Activated CD4-positive, alpha-beta T cell treated with anti-CD3 and anti-CD28 coated beads, Interleukin-2, amount 10 ng/mL, durations not matched to agents 7 days and 5 days (primary cell): ENCODE data around the gene FBXO34. TPM values are rescaled to one million over a fixed set of nuclear protein-coding genes. Genes with fewer than 3 reads are reported as not detected.

ENCODE experiments used
- CTCF ChIA-PET: fragments of 350-600 bp; sonication (Branson Sonifier 250); formaldehyde crosslinking; loops from one replicate; lab custom pipeline; 2021; ENCODE audit warnings: antibody characterized with exemption; lab: Charles Lee
- POLR2A ChIA-PET: fragments of 350-600 bp; sonication (Branson Sonifier 250); formaldehyde crosslinking; loops from one replicate; lab custom pipeline; 2021; ENCODE audit warnings: antibody characterized with exemption; lab: Charles Lee
- DNase-seq: peaks from one replicate; pipeline ENCODE4 v3.0.0-alpha.2; 2020
- H3K27ac Mint-ChIP-seq: one replicate; pipeline ENCODE4 v1.8.0; 2021; ENCODE audit warnings: mild to moderate bottlenecking, moderate library complexity, mixed read lengths
- H3K27me3 Mint-ChIP-seq: one replicate; pipeline ENCODE4 v1.8.0; 2021; ENCODE audit warnings: mixed read lengths
- H3K36me3 Mint-ChIP-seq: one replicate; pipeline ENCODE4 v1.8.0; 2021; ENCODE audit warnings: low read depth, mixed read lengths
- H3K4me1 Mint-ChIP-seq: one replicate; pipeline ENCODE4 v1.8.0; 2021; ENCODE audit warnings: mixed read lengths
- H3K4me3 Mint-ChIP-seq: one replicate; pipeline ENCODE4 v1.8.0; 2021; ENCODE audit warnings: mild to moderate bottlenecking, moderate library complexity, mixed read lengths
- H3K9me3 Mint-ChIP-seq: one replicate; pipeline ENCODE4 v1.8.0; 2021; ENCODE audit warnings: mixed read lengths
- total RNA-seq, 2 experiments: library from RNA; stranded (reverse); gene quantifications; one replicate each; pipeline ENCODE4 v1.2.3, GENCODE V29; 2021

FBXO34 gene, protein sequence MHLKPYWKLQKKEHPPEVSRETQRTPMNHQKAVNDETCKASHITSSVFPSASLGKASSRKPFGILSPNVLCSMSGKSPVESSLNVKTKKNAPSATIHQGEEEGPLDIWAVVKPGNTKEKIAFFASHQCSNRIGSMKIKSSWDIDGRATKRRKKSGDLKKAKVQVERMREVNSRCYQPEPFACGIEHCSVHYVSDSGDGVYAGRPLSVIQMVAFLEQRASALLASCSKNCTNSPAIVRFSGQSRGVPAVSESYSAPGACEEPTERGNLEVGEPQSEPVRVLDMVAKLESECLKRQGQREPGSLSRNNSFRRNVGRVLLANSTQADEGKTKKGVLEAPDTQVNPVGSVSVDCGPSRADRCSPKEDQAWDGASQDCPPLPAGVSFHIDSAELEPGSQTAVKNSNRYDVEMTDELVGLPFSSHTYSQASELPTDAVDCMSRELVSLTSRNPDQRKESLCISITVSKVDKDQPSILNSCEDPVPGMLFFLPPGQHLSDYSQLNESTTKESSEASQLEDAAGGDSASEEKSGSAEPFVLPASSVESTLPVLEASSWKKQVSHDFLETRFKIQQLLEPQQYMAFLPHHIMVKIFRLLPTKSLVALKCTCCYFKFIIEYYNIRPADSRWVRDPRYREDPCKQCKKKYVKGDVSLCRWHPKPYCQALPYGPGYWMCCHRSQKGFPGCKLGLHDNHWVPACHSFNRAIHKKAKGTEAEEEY
- 10 to 100 TPM; 23.0 to 23.6 TPM for total RNA-seq

DNA sequence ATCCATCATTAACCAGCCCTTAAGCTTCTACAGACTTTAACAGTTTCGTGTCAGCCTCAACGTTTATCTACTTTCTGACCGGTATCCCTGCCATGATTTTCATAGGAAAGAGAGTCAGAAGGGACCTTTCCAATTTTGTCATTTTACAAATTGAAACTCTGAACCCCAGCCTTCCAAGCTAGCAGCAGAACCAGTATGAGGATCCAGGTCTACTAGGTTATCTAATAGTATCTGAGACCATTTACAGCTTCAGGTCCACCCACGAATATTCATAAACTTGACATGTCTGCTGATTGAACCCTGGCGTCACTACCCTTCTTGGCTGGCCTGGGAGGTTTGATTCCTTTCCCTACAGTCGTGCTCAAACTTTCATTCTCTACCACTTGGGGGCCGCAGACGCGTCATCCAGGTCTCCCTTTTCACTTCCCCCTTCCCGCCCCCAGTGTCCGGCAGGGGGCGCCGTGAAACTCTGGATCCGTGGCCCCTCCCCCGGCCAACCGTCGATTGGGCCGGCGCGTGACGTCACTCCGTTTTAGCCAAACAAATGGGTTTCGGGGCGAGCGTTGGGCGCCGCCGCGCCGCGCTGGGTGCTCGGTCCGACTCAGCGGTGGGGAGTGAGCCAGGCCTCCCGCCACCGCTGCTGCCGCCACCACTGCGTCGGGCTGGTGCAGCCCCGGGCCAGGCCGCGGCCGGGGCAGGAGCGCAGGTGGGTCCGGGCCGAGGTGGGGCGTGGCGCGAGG is at the start of gene FBXO34:
Gene FBXO34, plus strand, starts transcription at position 590 of the 740 bp plus-strand sequence. CDS start 78,970 bp downstream, outside the sequence.
- Mint-ChIP-seq H3K27me3 (no peaks in the 10 kb centered on the region), H3K4me3 (peak within 1 kb of the TSS; percentile 81), H3K9me3 (no peaks in the 10 kb centered on the region), H3K4me1 (peaks cover 41% of the 10 kb centered on the region), H3K27ac (peak within 1 kb of the TSS; percentile 96), H3K36me3 (peaks cover 9% of the 10 kb centered on the region)
- POLR2A ChIA-PET: no interaction called here
- peak; percentile 99 for DNase-seq
- CTCF ChIA-PET: interaction anchor here (0.5 to 3.6 kb wide), 22 partner anchors 10 to 704 kb away, joined by 3 to 30 read pairs (median 4); partner anchors contain the start of gene SAMD4A

DNA sequence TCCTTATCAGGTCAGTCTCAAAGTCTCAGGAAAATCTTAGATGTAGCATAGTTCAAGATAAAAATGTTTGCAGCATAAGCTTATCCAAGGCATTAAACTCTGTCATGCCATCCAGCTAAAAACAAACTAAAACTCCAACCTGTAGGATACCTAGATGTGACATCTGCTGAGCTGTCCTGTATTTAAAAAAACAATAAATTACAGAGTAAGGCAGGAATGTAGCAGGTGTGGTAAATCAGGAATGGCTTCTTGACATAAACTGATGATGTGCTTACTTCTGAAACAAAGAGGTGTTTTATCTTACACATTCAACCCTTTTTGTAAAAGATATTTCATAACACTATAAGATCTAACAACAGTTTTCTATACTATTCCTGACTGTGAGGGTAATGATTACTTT is 49.3 kb upstream of the FBXO34 start:
- peaks cover 8% of the 10 kb centered on the region for H3K9me3 Mint-ChIP-seq
- ChIA-PET POLR2A (no interaction called here), CTCF (interaction anchor here (0.5 kb wide), 1 partner anchor 31 kb away, joined by 3 read pairs; the partner anchor contains the start of gene DLGAP5)
- no peak overlapping the region for H3K27ac Mint-ChIP-seq
- H3K27me3 Mint-ChIP-seq: peaks cover 12% of the 10 kb centered on the region
- no peak overlapping the region for H3K4me3 Mint-ChIP-seq
- H3K4me1 Mint-ChIP-seq: peaks cover 2% of the 10 kb centered on the region
- no peaks in the 10 kb centered on the region for H3K36me3 Mint-ChIP-seq
- DNase-seq: no peak

DNA sequence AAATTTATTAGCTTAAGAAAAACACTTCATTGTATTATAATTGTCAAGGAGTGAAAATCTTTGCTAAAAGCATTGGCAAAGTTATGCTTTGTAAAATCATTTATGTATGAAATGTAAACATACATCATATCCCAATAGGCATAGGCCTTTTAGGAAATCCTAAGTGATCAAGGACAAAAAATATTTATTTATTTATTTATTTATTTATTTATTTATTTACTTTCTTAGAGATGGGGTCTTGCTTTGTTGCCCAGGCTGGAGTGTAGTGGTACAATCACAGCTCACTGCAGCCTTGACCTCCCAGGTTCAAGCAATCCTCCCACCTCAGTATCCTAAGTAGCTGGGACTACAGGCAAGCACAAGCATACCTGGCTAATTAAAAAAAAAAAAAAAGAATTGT is 47.9 kb upstream of the FBXO34 start:
- Mint-ChIP-seq H3K27ac (no peak overlapping the region), H3K4me1 (peaks cover 2% of the 10 kb centered on the region), H3K4me3 (no peak overlapping the region), H3K9me3 (peaks cover 9% of the 10 kb centered on the region), H3K27me3 (peaks cover 20% of the 10 kb centered on the region), H3K36me3 (no peaks in the 10 kb centered on the region)
- DNase-seq: no peak
- ChIA-PET POLR2A (no interaction called here), CTCF (no interaction called here)

DNA sequence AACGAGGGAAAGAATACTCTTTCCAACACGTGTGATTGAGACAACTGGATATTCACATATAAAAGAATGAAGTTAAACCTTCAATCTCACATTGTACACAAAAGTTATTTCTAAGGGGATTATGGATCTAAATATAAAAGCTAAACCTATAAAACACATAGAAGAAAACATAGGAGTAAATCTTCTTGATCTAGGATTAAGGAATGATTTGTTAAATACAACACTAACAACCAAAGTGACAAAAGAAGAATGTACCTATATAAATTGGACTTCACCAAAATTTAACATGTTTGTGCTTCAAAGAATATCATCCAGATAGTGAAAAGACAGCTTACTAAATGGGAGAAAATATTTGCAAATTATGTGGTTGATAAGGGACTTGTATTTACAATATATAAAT is 43.0 kb upstream of the FBXO34 start:
- H3K27ac Mint-ChIP-seq: no peak overlapping the region
- CTCF ChIA-PET: interaction anchor here (0.9 kb wide), 1 partner anchor 16 kb away, joined by 3 read pairs; no protein-coding TSS in a partner anchor

DNA sequence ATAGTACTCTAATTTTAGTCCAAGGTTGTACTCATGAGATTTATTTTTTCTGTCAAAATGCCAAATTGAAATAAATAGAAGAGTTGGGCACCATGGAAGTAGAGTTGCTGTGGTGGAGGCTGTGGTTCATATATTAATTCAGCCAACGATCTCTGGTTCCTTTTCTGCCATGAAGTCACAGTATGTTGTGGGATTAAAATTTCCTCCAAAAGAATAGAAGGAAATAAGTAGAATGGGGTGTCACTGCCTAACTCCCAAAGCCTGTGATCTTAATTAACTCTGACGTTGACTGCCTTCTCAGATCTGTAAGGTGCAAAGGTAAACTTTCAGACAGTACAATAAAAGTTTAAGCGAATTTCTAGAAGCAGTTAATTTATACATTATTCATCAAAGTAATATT is 37.6 kb upstream of the FBXO34 start:
- Mint-ChIP-seq H3K36me3 (no peaks in the 10 kb centered on the region), H3K27ac (no peak overlapping the region), H3K4me3 (no peak overlapping the region), H3K9me3 (no peaks in the 10 kb centered on the region), H3K4me1 (peaks cover 2% of the 10 kb centered on the region), H3K27me3 (peaks cover 31% of the 10 kb centered on the region)
- POLR2A ChIA-PET: no interaction called here
- DNase-seq: no peak
- CTCF ChIA-PET: no interaction called here

More for the DNA sequence above, 43.0 kb upstream of the FBXO34 start:
- H3K36me3 Mint-ChIP-seq: no peaks in the 10 kb centered on the region
- POLR2A ChIA-PET: no interaction called here
- DNase-seq: no peak
- H3K9me3 Mint-ChIP-seq: peaks cover 9% of the 10 kb centered on the region
- H3K4me3 Mint-ChIP-seq: no peak overlapping the region
- H3K27me3 Mint-ChIP-seq: peaks cover 27% of the 10 kb centered on the region
- H3K4me1 Mint-ChIP-seq: no peaks in the 10 kb centered on the region

DNA sequence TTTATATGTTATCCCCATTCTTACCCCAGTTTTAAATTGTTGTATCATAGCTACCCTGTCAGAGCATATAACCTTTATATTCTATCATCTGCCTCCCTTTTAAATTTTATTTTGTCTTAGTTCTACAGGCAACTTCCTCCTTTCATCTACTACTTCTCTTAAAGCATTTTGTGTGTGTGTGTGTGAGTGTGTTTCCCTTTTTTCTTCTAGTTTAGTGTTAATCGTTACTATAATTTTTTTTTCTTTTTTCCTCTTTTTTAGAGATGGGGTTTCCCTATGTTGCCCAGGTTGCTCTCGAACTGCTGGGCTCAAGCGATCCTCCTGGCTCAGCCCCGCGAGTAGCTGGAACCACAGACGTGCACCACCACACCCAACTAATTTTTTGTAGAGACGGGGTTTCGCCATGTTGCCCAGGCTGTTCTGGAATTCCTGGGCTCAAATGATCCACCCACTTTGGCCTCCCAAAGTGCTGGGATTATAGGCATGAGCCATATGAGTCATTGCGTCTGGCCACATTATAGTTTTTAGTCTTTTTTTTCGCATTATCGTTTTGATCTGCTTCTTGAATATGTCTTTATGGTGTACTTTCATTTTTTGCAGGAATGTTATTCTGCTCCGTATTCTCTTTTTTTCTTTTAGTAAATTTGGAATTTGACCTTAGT is 33.1 kb upstream of the FBXO34 start:
- Mint-ChIP-seq H3K27me3 (peaks cover 28% of the 10 kb centered on the region), H3K4me3 (no peak overlapping the region), H3K36me3 (no peaks in the 10 kb centered on the region), H3K4me1 (peaks cover 5% of the 10 kb centered on the region), H3K9me3 (no peaks in the 10 kb centered on the region), H3K27ac (no peak overlapping the region)
- DNase-seq: no peak
- ChIA-PET CTCF (no interaction called here), POLR2A (no interaction called here)

DNA sequence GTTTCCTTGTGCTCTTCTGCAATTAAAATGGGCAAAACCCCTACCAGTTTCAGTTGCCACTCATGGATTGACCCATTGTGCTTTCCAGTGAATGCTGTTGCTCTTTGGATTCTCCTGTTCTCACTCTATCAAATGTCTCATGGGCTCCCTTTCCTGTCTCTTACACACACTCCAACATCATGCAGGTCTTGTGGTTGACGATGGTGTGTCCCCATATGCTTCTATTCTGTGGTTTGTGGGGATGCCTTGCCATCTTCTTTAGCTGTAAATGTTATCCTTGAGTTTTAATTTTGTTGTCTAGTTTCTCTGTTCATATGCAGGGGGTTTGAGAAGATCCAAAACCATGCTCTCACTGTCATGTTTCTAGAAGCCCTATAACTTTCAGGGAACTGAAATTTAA is 31.9 kb upstream of the FBXO34 start:
- peaks cover 5% of the 10 kb centered on the region for H3K4me1 Mint-ChIP-seq
- no peaks in the 10 kb centered on the region for H3K9me3 Mint-ChIP-seq
- H3K27me3 Mint-ChIP-seq: peaks cover 22% of the 10 kb centered on the region
- H3K4me3 Mint-ChIP-seq: no peak overlapping the region
- ChIA-PET CTCF (interaction anchor here (0.6 kb wide), 1 partner anchor 111 kb away, joined by 4 read pairs; no protein-coding TSS in a partner anchor), POLR2A (no interaction called here)
- no peaks in the 10 kb centered on the region for H3K36me3 Mint-ChIP-seq
- no peak for DNase-seq
- H3K27ac Mint-ChIP-seq: no peak overlapping the region

DNA sequence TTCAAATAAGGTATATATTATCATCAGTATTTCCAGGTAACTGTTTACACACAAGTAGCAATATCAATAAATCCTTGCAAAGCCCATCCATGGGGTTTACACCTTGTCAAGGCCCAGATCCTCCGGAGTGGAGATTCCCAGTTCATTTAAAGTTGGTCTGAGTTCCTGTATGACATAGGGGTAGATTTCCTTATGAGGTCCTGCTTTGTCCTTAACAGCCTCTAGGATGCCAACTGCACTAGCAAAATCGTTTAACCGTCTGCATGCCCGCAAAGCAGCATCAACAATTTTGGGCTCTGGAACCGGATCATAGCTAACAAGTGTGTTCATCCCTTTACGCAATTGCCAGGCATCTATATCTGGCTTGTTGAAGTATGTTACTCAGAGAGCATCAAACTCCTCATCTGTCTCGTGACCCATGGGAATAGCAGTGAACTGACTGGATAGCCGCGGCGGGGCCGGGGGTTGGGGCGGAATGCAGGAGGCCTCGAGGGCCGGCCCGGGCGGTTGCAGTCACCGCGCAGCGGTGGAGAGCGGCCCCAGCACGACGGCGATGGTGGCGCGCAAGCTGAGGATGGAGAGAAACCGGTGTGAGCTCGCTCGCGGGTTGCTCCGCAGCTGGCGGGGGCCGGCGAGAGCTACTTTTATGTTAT is 30.6 kb upstream of the FBXO34 start:
- DNase-seq: no peak
- H3K27me3 Mint-ChIP-seq: peaks cover 20% of the 10 kb centered on the region
- POLR2A ChIA-PET: no interaction called here
- no peaks in the 10 kb centered on the region for H3K9me3 Mint-ChIP-seq
- no peak overlapping the region for H3K27ac Mint-ChIP-seq
- peaks cover 5% of the 10 kb centered on the region for H3K4me1 Mint-ChIP-seq
- H3K36me3 Mint-ChIP-seq: no peaks in the 10 kb centered on the region
- CTCF ChIA-PET: no interaction called here
- H3K4me3 Mint-ChIP-seq: no peak overlapping the region

DNA sequence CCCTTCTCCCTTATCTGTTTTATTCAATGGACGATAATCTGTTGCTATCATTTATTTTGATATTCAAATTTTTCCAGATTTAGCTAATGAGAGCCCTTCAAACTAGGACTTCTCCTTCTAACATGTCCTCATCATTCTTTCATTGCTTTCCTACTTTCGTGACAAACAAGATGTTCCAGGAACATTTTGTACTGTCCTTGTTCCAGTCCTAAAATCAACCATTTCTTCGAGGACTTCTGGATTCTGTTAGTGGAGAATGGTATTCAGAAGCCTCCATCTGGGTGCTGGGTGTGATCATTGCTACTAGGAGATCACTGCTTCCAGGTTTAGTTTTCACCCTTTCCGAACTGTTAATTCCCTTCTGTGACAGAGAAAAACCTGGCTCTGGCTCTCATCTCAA is 29.5 kb upstream of the FBXO34 start:
- Mint-ChIP-seq H3K4me1 (peaks cover 5% of the 10 kb centered on the region), H3K9me3 (no peaks in the 10 kb centered on the region), H3K4me3 (no peak overlapping the region), H3K27me3 (peaks cover 16% of the 10 kb centered on the region), H3K36me3 (no peaks in the 10 kb centered on the region), H3K27ac (no peak overlapping the region)
- POLR2A ChIA-PET: no interaction called here
- no peak for DNase-seq
- CTCF ChIA-PET: interaction anchor here (0.6 kb wide), 1 partner anchor 74 kb away, joined by 4 read pairs; no protein-coding TSS in a partner anchor

DNA sequence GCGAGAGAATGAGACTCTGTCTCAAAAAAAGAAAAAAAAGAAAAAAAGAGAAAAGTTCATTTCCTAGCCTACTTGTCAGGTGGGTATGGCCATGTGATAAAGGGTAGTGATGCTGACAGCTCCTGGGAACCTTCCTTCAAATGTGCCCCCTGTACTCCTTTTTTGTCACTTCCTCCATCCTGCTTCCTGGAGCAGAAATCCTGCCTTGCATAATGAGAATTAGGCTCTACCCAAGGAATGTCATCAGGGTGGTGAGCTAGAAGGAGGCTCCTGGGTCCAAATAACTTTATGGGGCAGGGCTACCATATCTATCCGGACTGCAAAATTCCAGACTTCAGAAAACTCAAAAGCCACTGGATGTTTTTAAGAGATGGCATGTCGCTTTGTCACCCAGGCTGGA is 27.8 kb upstream of the FBXO34 start:
- Mint-ChIP-seq H3K27ac (no peak overlapping the region), H3K27me3 (peaks cover 26% of the 10 kb centered on the region), H3K4me1 (peaks cover 5% of the 10 kb centered on the region), H3K36me3 (no peaks in the 10 kb centered on the region), H3K4me3 (no peak overlapping the region), H3K9me3 (no peaks in the 10 kb centered on the region)
- POLR2A ChIA-PET: no interaction called here
- CTCF ChIA-PET: no interaction called here
- no peak for DNase-seq

DNA sequence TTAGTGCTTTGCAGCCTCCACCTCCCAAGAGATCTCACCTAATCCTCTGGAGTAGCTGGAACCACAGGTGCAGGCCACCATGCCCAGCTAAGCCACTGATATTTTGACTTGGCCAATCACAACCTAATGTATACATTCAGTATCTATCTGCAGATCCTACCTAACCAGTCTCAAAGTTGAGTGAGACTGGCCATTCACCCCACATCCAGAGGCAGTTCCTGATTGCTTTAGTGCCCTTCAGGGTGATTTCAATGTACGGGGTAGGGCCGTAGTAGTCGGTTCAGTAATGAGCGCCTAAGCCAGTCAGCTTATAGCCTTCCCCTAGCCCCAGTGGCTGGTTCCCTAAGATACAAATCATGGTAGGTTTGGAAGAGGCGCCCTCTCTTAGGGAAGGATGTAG is 27.4 kb upstream of the FBXO34 start:
- Mint-ChIP-seq H3K4me3 (no peak overlapping the region), H3K27me3 (peaks cover 29% of the 10 kb centered on the region), H3K36me3 (no peaks in the 10 kb centered on the region), H3K9me3 (no peaks in the 10 kb centered on the region), H3K4me1 (peaks cover 3% of the 10 kb centered on the region), H3K27ac (no peak overlapping the region)
- ChIA-PET CTCF (interaction anchor here (1.0 to 1.1 kb wide), 2 partner anchors 13 to 15 kb away, joined by 3 read pairs; no protein-coding TSS in a partner anchor), POLR2A (no interaction called here)
- DNase-seq: no peak
